ENCODE measurements around the gene PIGBOS1. TPM values are rescaled to one million over a fixed set of nuclear protein-coding genes. Genes with fewer than 3 reads are reported as not detected.

Gene PIGBOS1
- total RNA-seq, 1 experiment from 2014 or later, result 8.6 TPM

DNA sequence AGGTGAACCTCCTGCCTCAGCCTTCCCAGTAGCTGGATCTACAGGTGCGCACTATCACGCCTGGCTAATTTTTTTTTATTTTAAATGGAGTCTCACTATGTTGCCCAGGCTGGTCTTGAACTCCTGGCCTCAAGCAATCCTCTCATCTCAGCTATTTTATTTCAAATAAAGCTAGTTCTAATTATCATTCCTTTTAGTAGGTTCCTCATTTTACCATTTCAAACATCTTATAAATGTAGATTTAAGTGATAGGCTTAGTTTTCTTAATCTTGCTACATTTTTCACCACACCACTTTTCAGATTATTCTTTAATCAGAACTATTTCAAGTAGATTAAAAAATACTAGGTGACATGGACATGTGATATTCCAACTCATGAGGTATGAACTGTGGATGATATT lies 30.4 kb upstream of the PIGBOS1 start:
- Histone ChIP-seq H4K20me1 (ENCODE audit: low read length) (no peaks in the 10 kb centered on the region), H3K4me3 (ENCODE audit: low read length) (no peak overlapping the region), H3K36me3 (ENCODE audit: low read depth, low read length) (no peaks in the 10 kb centered on the region), H3K27me3 (ENCODE audit: low read length) (no peaks in the 10 kb centered on the region), H3K79me2 (ENCODE audit: low read length) (no peaks in the 10 kb centered on the region), H2AFZ (ENCODE audit: low read length) (no peak overlapping the region), H3K9me2 (replicated peaks; ENCODE audit: low read length) (no peaks in the 10 kb centered on the region), H3F3A (ENCODE audit: low read length, unreplicated experiment) (no peaks in the 10 kb centered on the region), H3K9me3 (ENCODE audit: low read length) (no peaks in the 10 kb centered on the region), H3K4me2 (ENCODE audit: low read length) (no peak overlapping the region), H3K9ac (ENCODE audit: low read length) (no peak overlapping the region), H3K4me1 (ENCODE audit: insufficient read depth, low read length) (no peaks in the 10 kb centered on the region), H3K27ac (ENCODE audit: low read length) (no peak overlapping the region)
- ATAC-seq, result no peak
- POLR2A ChIA-PET (ENCODE audit: unreplicated experiment), result no interaction called here
- no peak for DNase-seq
- CTCF ChIA-PET, result no interaction called here
- BruUV-seq (replicated peaks), result no TSS peak
- intact Hi-C loops (cut with micrococcal nuclease), result no loop called here
- TF ChIP-seq EZH2 (IDR thresholded peaks at IDR 0.05; ENCODE audit: low read length, unreplicated experiment) (no peak), EZH2phosphoT487 (IDR thresholded peaks at IDR 0.05; ENCODE audit: borderline replicate concordance, low read length) (no peak)
- TF ChIP-seq, protein P1, sequence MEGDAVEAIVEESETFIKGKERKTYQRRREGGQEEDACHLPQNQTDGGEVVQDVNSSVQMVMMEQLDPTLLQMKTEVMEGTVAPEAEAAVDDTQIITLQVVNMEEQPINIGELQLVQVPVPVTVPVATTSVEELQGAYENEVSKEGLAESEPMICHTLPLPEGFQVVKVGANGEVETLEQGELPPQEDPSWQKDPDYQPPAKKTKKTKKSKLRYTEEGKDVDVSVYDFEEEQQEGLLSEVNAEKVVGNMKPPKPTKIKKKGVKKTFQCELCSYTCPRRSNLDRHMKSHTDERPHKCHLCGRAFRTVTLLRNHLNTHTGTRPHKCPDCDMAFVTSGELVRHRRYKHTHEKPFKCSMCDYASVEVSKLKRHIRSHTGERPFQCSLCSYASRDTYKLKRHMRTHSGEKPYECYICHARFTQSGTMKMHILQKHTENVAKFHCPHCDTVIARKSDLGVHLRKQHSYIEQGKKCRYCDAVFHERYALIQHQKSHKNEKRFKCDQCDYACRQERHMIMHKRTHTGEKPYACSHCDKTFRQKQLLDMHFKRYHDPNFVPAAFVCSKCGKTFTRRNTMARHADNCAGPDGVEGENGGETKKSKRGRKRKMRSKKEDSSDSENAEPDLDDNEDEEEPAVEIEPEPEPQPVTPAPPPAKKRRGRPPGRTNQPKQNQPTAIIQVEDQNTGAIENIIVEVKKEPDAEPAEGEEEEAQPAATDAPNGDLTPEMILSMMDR (conservative IDR thresholded peaks at IDR 0.05; ENCODE audit: low read depth, low read length), result no peak

DNA sequence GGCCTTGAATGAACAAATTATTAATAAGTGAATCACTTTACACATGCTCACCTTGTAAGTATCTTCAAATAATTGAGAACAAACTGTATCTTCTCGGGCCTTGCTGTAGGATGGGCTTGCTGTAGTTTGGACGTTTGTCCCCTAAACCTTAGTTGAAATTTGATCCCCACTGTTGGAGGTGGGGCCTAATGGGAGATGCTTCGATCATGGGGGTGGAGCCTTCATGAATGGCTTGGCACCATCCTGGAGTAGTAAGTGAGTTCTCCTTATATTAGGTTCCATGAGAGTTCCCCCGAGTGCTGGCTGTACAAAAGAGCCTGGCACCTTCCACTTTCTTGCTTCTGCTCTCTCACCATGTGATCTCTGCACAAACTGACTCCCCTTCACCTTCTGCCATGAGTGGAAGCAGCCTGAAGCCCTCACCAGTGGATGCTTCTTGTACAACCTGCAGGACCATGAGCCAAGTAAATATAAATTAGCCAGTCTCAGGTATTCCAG lies 29.4 kb upstream of the PIGBOS1 start:
- no TSS peak for BruUV-seq (replicated peaks)
- Histone ChIP-seq H3K9ac (ENCODE audit: low read length) (no peak overlapping the region), H4K20me1 (ENCODE audit: low read length) (no peaks in the 10 kb centered on the region), H3K36me3 (ENCODE audit: low read depth, low read length) (no peaks in the 10 kb centered on the region), H3K79me2 (ENCODE audit: low read length) (no peaks in the 10 kb centered on the region), H2AFZ (ENCODE audit: low read length) (no peak overlapping the region), H3K4me2 (ENCODE audit: low read length) (no peak overlapping the region), H3F3A (ENCODE audit: low read length, unreplicated experiment) (no peaks in the 10 kb centered on the region), H3K27ac (ENCODE audit: low read length) (no peak overlapping the region), H3K9me3 (ENCODE audit: low read length) (no peaks in the 10 kb centered on the region), H3K4me1 (ENCODE audit: insufficient read depth, low read length) (no peaks in the 10 kb centered on the region), H3K9me2 (replicated peaks; ENCODE audit: low read length) (no peaks in the 10 kb centered on the region), H3K27me3 (ENCODE audit: low read length) (no peaks in the 10 kb centered on the region), H3K4me3 (ENCODE audit: low read length) (no peak overlapping the region)
- no peak for DNase-seq
- intact Hi-C loops (cut with micrococcal nuclease), result no loop called here
- no peak for TF ChIP-seq EZH2 (IDR thresholded peaks at IDR 0.05; ENCODE audit: low read length, unreplicated experiment)
- TF ChIP-seq EZH2phosphoT487 (IDR thresholded peaks at IDR 0.05; ENCODE audit: borderline replicate concordance, low read length), result no peak
- TF ChIP-seq, protein P1 (conservative IDR thresholded peaks at IDR 0.05; ENCODE audit: low read depth, low read length), result no peak
- ATAC-seq, result no peak
- CTCF ChIA-PET, result no interaction called here
- POLR2A ChIA-PET (ENCODE audit: unreplicated experiment), result no interaction called here

DNA sequence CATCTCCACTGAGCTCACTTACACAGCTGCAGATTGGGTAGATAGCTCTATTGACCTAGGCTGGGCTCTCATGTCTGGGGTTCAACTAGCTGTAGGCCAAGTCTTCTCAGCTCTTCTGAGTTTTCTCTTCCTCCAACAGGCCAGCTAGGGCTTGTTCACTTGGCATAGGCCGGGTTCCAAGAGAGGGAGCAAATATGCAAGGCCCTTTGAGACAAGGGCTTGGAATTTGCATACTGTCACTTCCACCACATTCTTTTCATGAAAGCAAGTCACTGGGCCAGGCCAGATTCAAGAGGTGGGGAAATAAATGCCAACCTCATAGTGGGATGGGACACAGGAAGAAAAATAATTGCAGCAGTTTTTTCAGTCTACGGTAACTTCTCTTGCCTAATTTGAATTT lies 25.3 kb upstream of the PIGBOS1 start:
- POLR2A ChIA-PET (ENCODE audit: unreplicated experiment), result no interaction called here

More for the DNA sequence above, 25.3 kb upstream of the PIGBOS1 start:
- Histone ChIP-seq H3K9me3 (ENCODE audit: low read length) (no peaks in the 10 kb centered on the region), H3F3A (ENCODE audit: low read length, unreplicated experiment) (no peaks in the 10 kb centered on the region), H4K20me1 (ENCODE audit: low read length) (no peaks in the 10 kb centered on the region), H3K27me3 (ENCODE audit: low read length) (no peaks in the 10 kb centered on the region), H2AFZ (ENCODE audit: low read length) (no peak overlapping the region), H3K36me3 (ENCODE audit: low read depth, low read length) (peaks cover 5% of the 10 kb centered on the region; the same call in 1 of the 2 replicates), H3K4me1 (ENCODE audit: insufficient read depth, low read length) (no peaks in the 10 kb centered on the region), H3K4me2 (ENCODE audit: low read length) (no peak overlapping the region), H3K27ac (ENCODE audit: low read length) (no peak overlapping the region), H3K9ac (ENCODE audit: low read length) (no peak overlapping the region), H3K4me3 (ENCODE audit: low read length) (no peak overlapping the region), H3K9me2 (replicated peaks; ENCODE audit: low read length) (no peaks in the 10 kb centered on the region), H3K79me2 (ENCODE audit: low read length) (no peaks in the 10 kb centered on the region)
- no peak for DNase-seq
- TF ChIP-seq, protein P1 (conservative IDR thresholded peaks at IDR 0.05; ENCODE audit: low read depth, low read length), result no peak
- TF ChIP-seq EZH2 (IDR thresholded peaks at IDR 0.05; ENCODE audit: low read length, unreplicated experiment) (no peak), EZH2phosphoT487 (IDR thresholded peaks at IDR 0.05; ENCODE audit: borderline replicate concordance, low read length) (no peak)
- no TSS peak for BruUV-seq (replicated peaks)
- intact Hi-C loops (cut with micrococcal nuclease), result no loop called here
- no peak for ATAC-seq
- CTCF ChIA-PET, result no interaction called here
